Measurements from ENCODE around the gene SH3BGRL3. TPM values are rescaled to one million over a fixed set of nuclear protein-coding genes. Genes with fewer than 3 reads are reported as not detected.
A peak's percentile ranks its signal among the peaks of the same experiment; 100 is the strongest.

SH3BGRL3 gene
- total and polyA plus RNA-seq, 7 donors: 32.9 to 575 (median 41.5) TPM

DNA sequence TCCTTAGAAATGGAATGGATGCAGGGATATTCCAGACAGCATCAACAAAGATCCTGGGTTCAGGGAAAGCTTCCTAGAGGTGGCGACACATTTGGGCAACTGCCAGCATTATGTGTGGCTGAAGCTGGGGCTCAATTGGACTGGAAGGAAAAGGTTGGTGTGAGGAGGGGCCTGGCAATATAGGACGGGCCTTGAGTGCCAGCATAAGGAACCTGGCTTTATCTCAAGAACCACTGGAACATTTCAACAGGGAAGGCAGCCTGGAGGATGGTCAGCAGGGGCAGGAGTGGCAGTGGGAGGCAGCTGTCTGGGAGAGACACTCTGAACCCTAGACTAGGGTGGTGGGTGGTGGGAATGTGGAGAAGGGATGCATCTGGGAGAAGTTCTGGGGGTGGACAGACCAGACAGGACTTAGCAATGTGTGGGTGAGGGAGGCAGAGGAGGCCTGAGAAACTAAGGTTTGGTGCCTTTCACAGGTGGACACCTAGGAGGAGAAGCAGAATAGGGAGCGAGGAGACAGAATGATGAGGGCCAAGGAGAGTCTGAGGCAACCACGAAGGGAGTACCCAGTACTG is 3.5 kb downstream of the SH3BGRL3 start:
- Histone ChIP-seq H3K4me3 (no peak overlapping the region), H3K27me3 (no peaks in the 10 kb centered on the region), H3K9me3 (no peaks in the 10 kb centered on the region), H3K36me3 (no peaks in the 10 kb centered on the region), H3K4me1 (peaks cover 0 to 57% (median 47%) of the 10 kb centered on the region in 4 donors), H3K27ac (peak overlapping the region in 1 of 4 donors; percentile 39)
- WGBS, 2 donors: 69 to 78% methylated on average over 4 of the region's 4 CpGs
- intact Hi-C loops (cut with DNase I): loop anchor here (5.0 kb wide), 1 partner anchor 51 kb away; the partner anchor contains the start of gene CEP85
- TF ChIP-seq POLR2AphosphoS5 (IDR thresholded peaks at IDR 0.05) (no peak), EP300 (IDR thresholded peaks at IDR 0.05) (no peak), POLR2A (IDR thresholded peaks at IDR 0.05) (no peak)
- TF ChIP-seq, protein P1, sequence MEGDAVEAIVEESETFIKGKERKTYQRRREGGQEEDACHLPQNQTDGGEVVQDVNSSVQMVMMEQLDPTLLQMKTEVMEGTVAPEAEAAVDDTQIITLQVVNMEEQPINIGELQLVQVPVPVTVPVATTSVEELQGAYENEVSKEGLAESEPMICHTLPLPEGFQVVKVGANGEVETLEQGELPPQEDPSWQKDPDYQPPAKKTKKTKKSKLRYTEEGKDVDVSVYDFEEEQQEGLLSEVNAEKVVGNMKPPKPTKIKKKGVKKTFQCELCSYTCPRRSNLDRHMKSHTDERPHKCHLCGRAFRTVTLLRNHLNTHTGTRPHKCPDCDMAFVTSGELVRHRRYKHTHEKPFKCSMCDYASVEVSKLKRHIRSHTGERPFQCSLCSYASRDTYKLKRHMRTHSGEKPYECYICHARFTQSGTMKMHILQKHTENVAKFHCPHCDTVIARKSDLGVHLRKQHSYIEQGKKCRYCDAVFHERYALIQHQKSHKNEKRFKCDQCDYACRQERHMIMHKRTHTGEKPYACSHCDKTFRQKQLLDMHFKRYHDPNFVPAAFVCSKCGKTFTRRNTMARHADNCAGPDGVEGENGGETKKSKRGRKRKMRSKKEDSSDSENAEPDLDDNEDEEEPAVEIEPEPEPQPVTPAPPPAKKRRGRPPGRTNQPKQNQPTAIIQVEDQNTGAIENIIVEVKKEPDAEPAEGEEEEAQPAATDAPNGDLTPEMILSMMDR (IDR thresholded peaks at IDR 0.05): no peak
- DNase-seq: no peak

DNA sequence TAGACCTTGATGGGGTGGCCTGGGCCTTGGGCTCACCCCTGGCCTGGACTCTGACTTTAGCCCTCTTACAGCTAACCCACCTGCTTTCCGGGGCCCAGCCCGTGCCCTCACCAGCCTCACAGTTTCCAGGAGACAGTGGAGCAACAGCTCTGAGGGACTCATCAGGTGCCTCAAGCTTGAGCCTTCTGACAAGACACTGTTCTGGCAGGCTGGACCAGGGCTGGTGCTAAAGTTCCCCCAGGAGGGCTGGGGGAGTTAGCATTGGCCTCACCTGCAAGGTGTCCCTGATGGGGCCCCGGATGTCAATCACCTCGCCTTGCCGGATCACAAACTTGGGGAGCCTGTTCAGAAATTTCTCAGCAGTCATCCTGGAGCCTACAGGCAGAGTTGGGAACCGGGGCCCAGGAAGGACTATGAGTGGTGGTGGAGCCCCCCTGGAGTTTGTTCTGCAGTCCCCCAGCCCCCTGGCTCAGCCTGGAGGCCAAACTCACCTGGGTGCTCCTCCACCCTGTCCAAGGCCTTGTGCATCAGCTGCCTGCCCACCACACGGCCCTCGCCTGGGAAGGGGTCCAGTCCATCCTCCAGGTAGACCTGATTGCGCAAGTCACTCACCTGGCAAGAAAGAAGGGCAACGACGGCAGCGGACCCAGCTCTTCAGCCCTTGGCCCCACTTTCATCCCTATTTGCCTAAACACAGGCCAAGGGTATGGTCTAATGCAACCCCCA is 4.1 kb downstream of the SH3BGRL3 start:
- no peak for DNase-seq
- intact Hi-C loops (cut with DNase I): loop anchor here (5.0 kb wide), 1 partner anchor 52 kb away; the partner anchor contains the start of gene CEP85
- H3K27me3 ChIP-seq: no peaks in the 10 kb centered on the region
- no peak overlapping the region for H3K4me3 ChIP-seq
- 86 to 90% methylated on average over 12 of the region's 12 CpGs for WGBS, 2 donors
- no peak for TF ChIP-seq POLR2AphosphoS5 (IDR thresholded peaks at IDR 0.05)
- TF ChIP-seq, protein P1 (IDR thresholded peaks at IDR 0.05): no peak
- no peak for TF ChIP-seq POLR2A (IDR thresholded peaks at IDR 0.05)
- no peak for TF ChIP-seq EP300 (IDR thresholded peaks at IDR 0.05)
- H3K27ac ChIP-seq: peak overlapping the region; percentile 35 to 60 (median 43)
- peaks cover 0 to 50% (median 42%) of the 10 kb centered on the region in 4 donors for H3K4me1 ChIP-seq
- no peaks in the 10 kb centered on the region for H3K9me3 ChIP-seq
- H3K36me3 ChIP-seq: no peaks in the 10 kb centered on the region

DNA sequence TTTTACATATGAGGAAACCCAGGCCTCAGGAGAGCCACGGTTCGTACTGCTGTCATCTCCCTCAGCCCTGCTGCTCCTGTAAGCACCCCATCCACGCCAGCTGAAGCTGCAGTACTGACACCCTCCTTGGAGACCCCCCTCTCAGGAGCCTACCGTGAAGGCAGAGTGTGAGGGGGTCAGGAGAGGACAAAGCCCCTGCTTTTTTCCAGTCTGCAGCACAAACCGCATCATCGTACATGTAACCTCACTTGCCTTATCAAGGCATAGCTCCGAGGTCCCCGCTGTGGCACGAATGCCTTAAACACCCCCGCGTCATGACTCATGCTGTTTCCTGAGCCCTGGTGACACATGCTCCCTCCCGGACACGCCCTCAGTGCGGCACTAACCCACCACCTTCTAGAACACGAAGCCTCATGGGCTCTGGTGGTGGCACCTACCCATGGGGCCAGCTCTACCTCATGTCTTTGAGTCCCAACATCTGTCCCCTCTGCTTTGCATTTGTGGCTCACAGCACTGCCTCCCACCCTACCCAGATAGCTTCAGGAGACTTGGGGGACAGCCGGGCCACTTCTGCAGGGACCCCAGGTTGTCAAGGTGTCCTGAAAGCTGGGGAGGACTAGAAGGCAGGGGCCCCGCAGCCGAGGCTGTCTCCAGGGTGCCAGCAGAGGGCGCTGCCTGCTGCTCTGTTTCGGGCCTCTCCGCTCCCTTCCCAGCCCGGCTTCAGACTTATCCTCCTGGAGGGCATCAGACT is 4.9 kb downstream of the SH3BGRL3 start:
- intact Hi-C loops (cut with DNase I): loop anchor here (5.0 kb wide), 1 partner anchor 52 kb away; the partner anchor contains the start of gene CEP85
- TF ChIP-seq POLR2A (IDR thresholded peaks at IDR 0.05) (no peak), POLR2AphosphoS5 (IDR thresholded peaks at IDR 0.05) (peak in 1 of 4 donors; percentile 8)
- TF ChIP-seq, protein P1 (IDR thresholded peaks at IDR 0.05): peak; percentile 18 to 52 (median 48)
- H3K27ac ChIP-seq: peak overlapping the region; percentile 35 to 60 (median 43)
- H3K36me3 ChIP-seq: no peaks in the 10 kb centered on the region
- DNase-seq: peak; percentile 84
- WGBS, 2 donors: 26 to 29% methylated on average over 22 of the region's 22 CpGs
- H3K4me1 ChIP-seq: peaks cover 0 to 46% (median 36%) of the 10 kb centered on the region in 4 donors
- H3K9me3 ChIP-seq: no peaks in the 10 kb centered on the region
- H3K4me3 ChIP-seq: no peak overlapping the region
- H3K27me3 ChIP-seq: no peaks in the 10 kb centered on the region

DNA sequence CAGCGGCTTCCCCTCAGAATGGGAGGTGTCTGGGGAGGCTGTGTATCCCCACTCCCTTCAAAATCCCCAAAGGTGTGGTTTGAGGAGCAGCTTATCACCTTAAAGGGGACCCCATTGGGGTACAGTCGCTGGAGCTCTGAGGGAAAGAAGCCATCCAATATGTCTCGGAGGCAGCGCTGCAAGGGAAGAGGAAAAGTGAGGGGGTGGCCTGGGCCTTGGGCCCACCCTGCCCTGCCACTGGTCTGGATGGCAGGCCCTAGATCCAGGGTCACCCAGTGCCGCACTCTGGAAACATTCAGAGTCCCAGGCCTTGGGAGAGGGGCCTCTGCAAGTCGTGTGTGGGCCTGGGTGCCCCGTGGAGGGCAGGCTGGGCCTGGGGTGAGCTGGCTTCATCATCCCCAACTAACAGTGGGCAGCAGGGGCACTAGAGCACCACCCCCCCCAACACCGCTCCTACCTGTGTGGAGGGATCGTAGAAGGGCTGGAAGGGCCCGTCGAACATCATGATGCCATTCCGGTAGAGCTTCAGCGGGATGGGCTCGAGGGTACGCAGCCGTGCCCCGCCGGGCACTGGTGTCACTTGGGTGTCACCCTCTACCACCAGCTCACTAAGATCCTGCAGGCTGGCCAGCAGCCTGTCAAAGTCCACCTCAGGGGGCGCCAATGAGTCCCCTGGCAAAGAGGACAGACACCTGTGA is 5.6 kb downstream of the SH3BGRL3 start:
- Histone ChIP-seq H3K27ac (peak overlapping the region; percentile 11 to 60 (median 49)), H3K36me3 (no peaks in the 10 kb centered on the region), H3K9me3 (no peaks in the 10 kb centered on the region), H3K27me3 (no peaks in the 10 kb centered on the region), H3K4me3 (no peak overlapping the region), H3K4me1 (peaks cover 0 to 40% (median 34%) of the 10 kb centered on the region in 4 donors)
- WGBS, 2 donors: 81 to 88% methylated on average over 19 of the region's 19 CpGs
- intact Hi-C loops (cut with DNase I): no loop called here
- DNase-seq: no peak
- no peak for TF ChIP-seq POLR2A (IDR thresholded peaks at IDR 0.05)
- no peak for TF ChIP-seq EP300 (IDR thresholded peaks at IDR 0.05)
